KMS-11 (cell line): Measurements from ENCODE around the gene RHBDF2.

Experiments
- H2AFZ ChIP-seq: fragments of 200-600 bp; sonication (generic); 2 replicates; pipeline ENCODE4 v1.6.1; 2016; ENCODE audit warnings: antibody characterized with exemption, mixed run types, low read depth
- H3K27ac ChIP-seq: fragments of 200-600 bp; sonication (generic); 2 replicates; pipeline ENCODE4 v1.6.1; 2016; ENCODE audit warnings: mild to moderate bottlenecking, mixed run types
- H3K27me3 ChIP-seq: fragments of 200-600 bp; sonication (generic); 2 replicates; pipeline ENCODE4 v1.6.1; 2017; ENCODE audit warnings: mild to moderate bottlenecking, low read depth, mixed run types, moderate library complexity; ENCODE audit not compliant: insufficient read depth
- H3K36me3 ChIP-seq: fragments of 200-600 bp; sonication (generic); 2 replicates; pipeline ENCODE4 v1.6.1; 2017; ENCODE audit warnings: mild to moderate bottlenecking, mixed run types; ENCODE audit not compliant: insufficient read depth
- H3K4me1 ChIP-seq: fragments of 200-600 bp; sonication (generic); 2 replicates; pipeline ENCODE4 v1.6.1; 2016; ENCODE audit warnings: mild to moderate bottlenecking, low read depth, mixed run types; ENCODE audit not compliant: poor library complexity, severe bottlenecking
- H3K4me2 ChIP-seq: fragments of 200-600 bp; sonication (generic); 2 replicates; pipeline ENCODE4 v1.7.0; 2016; ENCODE audit warnings: mild to moderate bottlenecking, mixed run types
- H3K4me3 ChIP-seq: fragments of 200-600 bp; sonication (generic); IDR thresholded peaks from 2 replicates; pipeline ENCODE4 v1.6.1; 2017; ENCODE audit warnings: low read depth, low read length, mixed read lengths; ENCODE audit not compliant: insufficient read depth
- H3K79me2 ChIP-seq: fragments of 200-600 bp; sonication (generic); 2 replicates; pipeline ENCODE4 v1.6.1; 2016; ENCODE audit warnings: low read depth, mixed run types; ENCODE audit not compliant: insufficient read depth
- H3K9ac ChIP-seq: fragments of 200-600 bp; sonication (generic); 2 replicates; pipeline ENCODE4 v1.6.1; 2016; ENCODE audit warnings: mild to moderate bottlenecking, mixed run types
- H4K20me1 ChIP-seq: fragments of 200-600 bp; sonication (generic); 2 replicates; pipeline ENCODE4 v1.6.1; 2016; ENCODE audit warnings: mild to moderate bottlenecking, mixed run types; ENCODE audit not compliant: insufficient read depth
- CTCF ChIP-seq: fragments of 200-600 bp; sonication (generic); conservative IDR thresholded peaks from 2 replicates; pipeline ENCODE4 v1.6.1; 2017; ENCODE audit warnings: low read depth, mild to moderate bottlenecking, antibody characterized with exemption, low read length, moderate library complexity, mixed read lengths

RHBDF2 gene

GRCh38 chr17:76462556-76463290, 38.5 kb downstream of the RHBDF2 start:
- H3K4me1 ChIP-seq, result peaks cover 15% of the 10 kb centered on the region
- H3K79me2 ChIP-seq, result no peaks in the 10 kb centered on the region
- no peak overlapping the region for H3K4me3 ChIP-seq
- no peaks in the 10 kb centered on the region for H3K27me3 ChIP-seq
- H3K4me2 ChIP-seq, result no peak overlapping the region
- H3K27ac ChIP-seq, result no peak overlapping the region
- no peak overlapping the region for H2AFZ ChIP-seq
- no peak overlapping the region for H3K9ac ChIP-seq
- no peaks in the 10 kb centered on the region for H4K20me1 ChIP-seq
- H3K36me3 ChIP-seq, result no peaks in the 10 kb centered on the region
- TF ChIP-seq CTCF, result no peak

- peaks cover 15% of the 10 kb centered on the region for H3K4me1 ChIP-seq
These were observed 39.3 kb downstream of the RHBDF2 start for GRCh38 chr17:76461765-76462555.

GRCh38 chr17:76459674-76460073, 41.5 kb downstream of the RHBDF2 start:
- Histone ChIP-seq H3K27ac (no peak overlapping the region), H4K20me1 (no peaks in the 10 kb centered on the region), H3K4me3 (no peak overlapping the region), H3K4me1 (no peaks in the 10 kb centered on the region), H3K27me3 (no peaks in the 10 kb centered on the region), H2AFZ (no peak overlapping the region), H3K9ac (no peak overlapping the region), H3K79me2 (no peaks in the 10 kb centered on the region), H3K4me2 (no peak overlapping the region), H3K36me3 (no peaks in the 10 kb centered on the region)
- TF ChIP-seq CTCF, result no peak

More at GRCh38 chr17:76461765-76462555, 39.3 kb downstream of the RHBDF2 start:
- H3K9ac ChIP-seq, result no peak overlapping the region
- no peaks in the 10 kb centered on the region for H3K36me3 ChIP-seq
- H3K4me2 ChIP-seq, result no peak overlapping the region
- H3K79me2 ChIP-seq, result no peaks in the 10 kb centered on the region
- H2AFZ ChIP-seq, result no peak overlapping the region
- no peaks in the 10 kb centered on the region for H3K27me3 ChIP-seq
- no peaks in the 10 kb centered on the region for H4K20me1 ChIP-seq
- no peak overlapping the region for H3K27ac ChIP-seq
- no peak overlapping the region for H3K4me3 ChIP-seq
- no peak for TF ChIP-seq CTCF

- Histone ChIP-seq H3K79me2 (no peaks in the 10 kb centered on the region), H3K36me3 (no peaks in the 10 kb centered on the region), H3K4me2 (no peak overlapping the region), H3K27ac (no peak overlapping the region), H3K4me3 (no peak overlapping the region), H4K20me1 (no peaks in the 10 kb centered on the region), H2AFZ (no peak overlapping the region), H3K4me1 (no peaks in the 10 kb centered on the region), H3K9ac (no peak overlapping the region), H3K27me3 (no peaks in the 10 kb centered on the region)
- no peak for TF ChIP-seq CTCF
These were observed 42.4 kb downstream of the RHBDF2 start for GRCh38 chr17:76458580-76459490.
